Measurements from ENCODE around the gene UBA52. TPM values are rescaled to one million over a fixed set of nuclear protein-coding genes. Genes with fewer than 3 reads are reported as not detected.

UBA52 gene
- total RNA-seq, 1 donor from 2014 or later: 878 TPM

- no peak for DNase-seq (ENCODE audit: low spot score)
Observed at GRCh38 chr19:18608805-18609716, 37.4 kb downstream of the UBA52 start.

DNA sequence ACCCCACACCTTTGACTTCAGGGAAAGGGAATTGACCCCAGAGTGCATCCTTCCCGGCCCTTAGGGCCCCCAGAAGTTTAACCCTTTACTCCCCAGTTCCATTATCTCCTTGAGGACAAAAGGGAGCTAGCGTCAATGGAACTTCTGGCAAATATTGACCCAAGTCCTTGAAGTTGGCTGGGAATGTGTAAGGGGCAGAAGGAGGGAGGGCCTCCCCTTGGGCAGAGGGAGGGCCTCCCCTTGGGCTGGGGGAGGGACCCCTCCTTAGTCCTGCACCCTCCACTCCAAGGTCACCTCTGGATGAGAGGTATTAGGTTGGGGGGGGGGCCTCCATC lies 38.0 kb downstream of the UBA52 start:
- DNase-seq (ENCODE audit: low spot score): no peak

DNA sequence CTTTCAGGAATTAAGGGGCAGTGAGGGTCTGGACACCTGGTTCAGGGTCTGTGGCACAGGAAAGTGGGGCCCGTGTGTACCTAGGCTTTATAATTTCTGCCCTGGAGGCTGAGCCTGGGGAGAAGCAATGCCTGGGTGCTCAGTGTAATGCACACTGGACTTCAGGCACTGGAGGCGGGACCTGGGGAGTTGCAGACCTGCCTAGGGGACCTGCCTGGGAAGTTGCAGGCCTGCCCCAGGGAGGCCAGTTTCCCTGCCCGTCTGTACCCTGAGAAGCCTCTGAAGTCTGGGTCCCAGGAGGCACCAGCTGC lies 38.5 kb downstream of the UBA52 start:
- no peak for DNase-seq (ENCODE audit: low spot score)

DNA sequence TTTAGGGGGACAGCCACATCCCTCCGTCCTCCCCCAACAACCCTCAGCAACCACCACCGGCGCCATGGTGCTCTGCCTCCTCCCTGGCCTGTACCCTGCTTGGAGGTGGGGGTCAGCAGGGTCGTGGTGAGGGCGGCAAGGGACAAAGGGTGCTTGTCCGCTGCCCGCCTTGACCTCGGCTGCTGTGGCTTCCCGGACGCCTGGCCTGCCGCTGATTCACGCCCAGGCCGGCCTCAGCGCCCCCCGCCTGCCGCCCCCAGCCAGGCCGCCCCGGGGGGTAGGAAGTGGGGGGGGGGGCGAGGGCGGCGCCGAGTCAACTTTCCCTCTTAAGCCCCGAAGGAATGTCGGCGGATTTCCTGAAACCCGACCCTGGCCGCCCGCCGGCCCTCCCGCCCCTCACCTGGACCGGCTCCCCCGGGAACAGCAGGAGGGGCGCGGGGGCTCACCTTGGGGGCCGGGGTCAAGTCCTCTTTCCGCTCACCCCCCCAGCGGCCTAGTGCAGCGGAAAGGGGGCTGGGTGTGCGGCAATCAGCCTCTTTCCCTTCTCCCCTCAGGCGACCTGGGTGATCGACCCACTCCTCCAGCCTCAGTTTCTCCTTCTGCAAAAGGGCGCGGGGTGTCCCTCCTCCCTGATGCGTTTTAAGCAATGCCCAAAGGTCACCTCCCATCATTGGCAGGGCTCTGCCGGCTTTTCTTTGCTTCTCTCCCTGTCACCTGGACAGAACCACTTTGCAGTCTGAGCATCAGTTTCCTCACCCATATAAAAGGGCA lies 39.1 kb downstream of the UBA52 start:
- DNase-seq (ENCODE audit: low spot score): no peak

GRCh38 chr19:18611327-18612050 lies 39.8 kb downstream of the UBA52 start:
- no peak for DNase-seq (ENCODE audit: low spot score)

DNA sequence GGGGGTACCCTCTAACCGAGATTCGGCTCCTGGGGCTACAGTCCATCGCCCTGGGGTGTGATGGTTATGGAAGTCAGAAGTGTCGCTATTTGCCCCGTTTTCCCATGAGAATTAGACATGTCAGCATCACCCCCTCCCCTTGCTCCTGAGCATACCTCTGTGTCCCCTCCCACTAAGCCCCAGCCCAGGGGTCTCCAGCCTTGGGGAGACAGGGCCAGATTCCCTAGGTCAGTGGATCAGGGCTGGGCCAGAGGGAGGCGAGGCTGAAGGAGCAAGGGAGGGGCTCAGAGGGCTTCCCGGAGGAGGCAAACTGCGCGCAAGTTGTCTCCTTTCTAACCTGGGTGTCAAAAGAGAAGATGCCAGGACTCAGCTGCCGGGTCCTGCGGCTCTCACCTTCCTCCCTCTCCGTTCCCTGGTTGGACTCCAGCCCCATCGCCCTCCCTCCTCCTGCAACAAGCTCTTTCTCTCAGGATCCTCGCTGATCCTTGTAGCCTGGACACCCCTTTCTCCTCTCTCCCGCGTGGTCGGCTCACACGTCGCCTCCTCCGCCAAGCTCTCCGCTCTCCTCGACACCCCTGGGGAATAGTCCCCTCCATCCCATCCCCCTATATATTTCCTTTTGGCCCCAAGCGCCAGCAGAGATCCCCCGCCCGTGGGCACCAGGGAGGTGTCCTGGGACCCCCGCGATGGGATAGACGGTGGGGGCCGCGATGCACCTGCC lies 40.6 kb downstream of the UBA52 start:
- DNase-seq (ENCODE audit: low spot score): no peak

GRCh38 chr19:18612772-18613588 lies 41.3 kb downstream of the UBA52 start, which contains the start of gene TMEM59L:
Gene TMEM59L (plus strand): TSS chr19:18612870. CDS start chr19:18612959, 89 bp downstream.
- DNase-seq (ENCODE audit: low spot score): no peak

- no peak for DNase-seq (ENCODE audit: low spot score)
Observed at GRCh38 chr19:18613589-18614234, 42.1 kb downstream of the UBA52 start.

DNA sequence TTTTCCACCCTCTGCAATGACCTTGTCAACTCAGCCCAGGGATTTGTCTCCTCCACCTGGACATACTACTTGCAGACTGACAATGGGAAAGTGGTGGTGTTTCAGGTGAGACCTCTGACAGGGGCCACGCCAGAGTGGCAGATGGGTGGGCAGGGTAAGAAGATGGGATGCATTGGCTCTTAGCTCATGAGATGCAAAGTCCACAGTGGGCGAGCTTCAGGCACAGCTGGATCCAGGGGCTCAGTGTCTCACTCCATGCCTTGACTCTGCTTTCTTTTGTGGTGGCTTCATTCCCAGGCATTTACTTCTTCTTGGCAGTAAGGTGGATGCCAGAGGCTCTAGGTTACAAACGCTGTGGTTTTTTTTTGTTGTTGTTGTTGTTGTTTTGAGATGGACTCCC lies 44.4 kb downstream of the UBA52 start:
- no peak for DNase-seq (ENCODE audit: low spot score)

DNA sequence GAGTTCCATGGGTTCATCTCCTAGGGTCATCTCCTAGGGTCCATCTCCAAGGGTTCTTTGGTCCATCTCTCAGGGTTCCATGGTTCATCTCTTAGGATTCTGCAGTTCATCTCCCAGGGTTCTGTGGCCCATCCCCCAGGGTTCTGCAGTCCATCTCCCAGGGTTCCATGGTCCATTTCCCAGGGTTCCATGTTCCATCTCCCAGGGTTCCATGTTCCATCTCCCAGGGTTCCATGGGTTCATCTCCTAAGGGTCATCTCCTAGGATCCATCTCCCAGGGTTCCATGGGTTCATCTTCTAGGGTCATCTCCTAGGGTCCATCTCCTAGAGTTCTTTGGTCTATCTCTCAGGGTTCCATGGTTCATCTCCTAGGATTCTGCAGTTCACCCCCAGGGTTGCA lies 45.9 kb downstream of the UBA52 start:
- no peak for DNase-seq (ENCODE audit: low spot score)

DNA sequence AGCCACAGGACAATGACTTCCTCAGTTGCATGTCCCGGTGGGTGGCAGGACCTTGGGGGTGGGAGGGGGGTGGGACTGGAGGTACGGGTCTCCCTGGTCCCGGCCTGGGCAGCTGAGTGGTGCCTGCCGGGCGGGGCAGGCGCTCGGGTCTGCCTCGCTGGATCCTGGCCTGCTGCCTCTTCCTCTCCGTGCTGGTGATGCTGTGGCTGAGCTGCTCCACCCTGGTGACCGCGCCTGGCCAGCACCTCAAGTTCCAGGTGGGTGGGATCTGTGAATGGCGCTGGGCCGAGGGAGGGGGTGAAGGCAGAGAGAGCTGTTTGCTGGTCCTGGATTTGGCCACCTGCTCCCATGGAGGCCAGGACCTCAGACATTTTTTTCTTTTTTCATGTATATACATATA lies 46.6 kb downstream of the UBA52 start:
- DNase-seq (ENCODE audit: low spot score): no peak

DNA sequence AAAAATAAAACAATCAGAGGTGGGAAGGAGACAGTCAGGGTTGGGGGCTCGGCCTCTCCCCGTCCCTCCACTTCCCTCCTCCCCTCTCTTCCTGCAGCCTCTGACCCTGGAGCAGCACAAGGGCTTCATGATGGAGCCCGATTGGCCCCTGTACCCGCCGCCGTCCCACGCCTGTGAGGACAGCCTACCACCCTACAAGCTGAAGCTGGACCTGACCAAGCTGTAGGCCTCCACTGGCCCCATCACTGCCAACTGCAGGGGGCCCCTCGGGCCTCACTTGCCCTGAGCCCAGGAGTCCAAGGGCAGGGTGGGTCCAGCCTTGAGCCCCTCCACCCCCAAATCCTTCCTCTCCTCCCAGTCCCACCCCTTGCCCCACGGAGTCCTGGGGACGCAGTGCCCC lies 48.7 kb downstream of the UBA52 start:
- DNase-seq (ENCODE audit: low spot score): no peak

- DNase-seq (ENCODE audit: low spot score): no peak
Observed at GRCh38 chr19:18620902-18621301, 49.2 kb downstream of the UBA52 start.

- no peak for DNase-seq (ENCODE audit: low spot score)
Observed at GRCh38 chr19:18626906-18627305, 55.2 kb downstream of the UBA52 start.

Other genes starting within 250 kb of the UBA52 start
- gene LSM4, start 248.8 kb upstream of the UBA52 start, total RNA-seq: 92.9 TPM
- 56.6 TPM for gene PGPEP1, start 231.3 kb upstream of the UBA52 start, total RNA-seq
- 76.0 TPM for gene GDF15, start 185.7 kb upstream of the UBA52 start, total RNA-seq
- 7.8 TPM for gene LRRC25, start 174.2 kb upstream of the UBA52 start, total RNA-seq
- gene SSBP4, start 152.5 kb upstream of the UBA52 start, total RNA-seq: 68.1 TPM
- gene ISYNA1, start 133.7 kb upstream of the UBA52 start, total RNA-seq: 37.1 TPM
- gene ELL, start 49.8 kb upstream of the UBA52 start, total RNA-seq: 20.1 TPM
- 226 TPM for gene FKBP8, start 28.3 kb upstream of the UBA52 start, total RNA-seq
- gene KXD1, start 14.0 kb upstream of the UBA52 start, total RNA-seq: 70.5 TPM
- 93.0 TPM for gene REX1BD, start 16.9 kb downstream of the UBA52 start, total RNA-seq
- 5.8 TPM for gene CRLF1, start 34.9 kb downstream of the UBA52 start, total RNA-seq
- gene TMEM59L, start 41.0 kb downstream of the UBA52 start, total RNA-seq: 10.9 TPM
- 16.7 TPM for gene KLHL26, start 65.2 kb downstream of the UBA52 start, total RNA-seq
- 23.6 TPM for gene CRTC1, start 111.8 kb downstream of the UBA52 start, total RNA-seq
- gene COMP, start 219.4 kb downstream of the UBA52 start, total RNA-seq: 2.0 TPM